Measurements from ENCODE around the gene DHRS9.
"Not testable (repeated sequence)": the region's sequence is repeated elsewhere in the genome, so short reads cannot be mapped to it uniquely, and the experiment has no call there.

The DHRS9 gene

GRCh38 chr2:169069341-169069740, at the start of gene DHRS9:
Gene DHRS9, plus strand, starts transcription at chr2:169069563. Its CDS starts 12,019 bp downstream, at chr2:169081582.
- DNase-seq: no peak

GRCh38 chr2:169023161-169023560, 46.2 kb upstream of the DHRS9 start:
- no peak for DNase-seq

- DNase-seq: no peak
These were observed 43.3 kb upstream of the DHRS9 start for GRCh38 chr2:169026056-169026455.

- no peak for DNase-seq
These were observed 42.1 kb upstream of the DHRS9 start for GRCh38 chr2:169027234-169027633.

- DNase-seq: no peak
These were observed 40.0 kb upstream of the DHRS9 start for GRCh38 chr2:169029341-169029740.

- DNase-seq: no peak
These were observed 38.2 kb upstream of the DHRS9 start, which contains the start of gene ABCB11 for GRCh38 chr2:169031202-169031601. Gene ABCB11, minus strand, starts transcription at chr2:169031324. Its CDS starts 13,199 bp downstream, at chr2:169018125.

- no peak for DNase-seq
These were observed 35.1 kb upstream of the DHRS9 start for GRCh38 chr2:169034256-169034655.

GRCh38 chr2:169034984-169035544, 34.3 kb upstream of the DHRS9 start:
- no peak for DNase-seq

GRCh38 chr2:169035887-169036286, 33.5 kb upstream of the DHRS9 start:
- DNase-seq: no peak

GRCh38 chr2:169036736-169037440, 32.5 kb upstream of the DHRS9 start:
- no peak for DNase-seq

GRCh38 chr2:169038338-169038757, 31.0 kb upstream of the DHRS9 start:
- no peak for DNase-seq

GRCh38 chr2:169039702-169040101, 29.7 kb upstream of the DHRS9 start:
- no peak for DNase-seq

- no peak for DNase-seq
These were observed 27.8 kb upstream of the DHRS9 start for GRCh38 chr2:169041594-169041993.

GRCh38 chr2:169042856-169043255, 26.5 kb upstream of the DHRS9 start:
- DNase-seq: no peak

- no peak for DNase-seq
These were observed 22.8 kb upstream of the DHRS9 start for GRCh38 chr2:169046440-169047151.

GRCh38 chr2:169047256-169048250, 21.8 kb upstream of the DHRS9 start:
- DNase-seq: no peak

- no peak for DNase-seq
These were observed 20.2 kb upstream of the DHRS9 start for GRCh38 chr2:169049142-169049541.

GRCh38 chr2:169050476-169051240, 18.7 kb upstream of the DHRS9 start:
- DNase-seq: no peak

GRCh38 chr2:169054575-169054974, 14.8 kb upstream of the DHRS9 start:
- DNase-seq: not testable (repeated sequence)

- not testable (repeated sequence) for DNase-seq
These were observed 5.2 kb upstream of the DHRS9 start for GRCh38 chr2:169064199-169064598.

GRCh38 chr2:169065422-169065821, 3.9 kb upstream of the DHRS9 start:
- DNase-seq: no peak
